CD8-positive, alpha-beta memory T cell (primary cell): ENCODE results near the gene ATOH8. TPM values are rescaled to one million over a fixed set of nuclear protein-coding genes. Genes with fewer than 3 reads are reported as not detected.

Source experiments
- CTCF ChIA-PET: fragments of 350-600 bp; sonication (Branson Sonifier 250); formaldehyde crosslinking; loops from one replicate; lab custom pipeline; 2021; ENCODE audit warnings: antibody characterized with exemption; lab: Charles Lee
- POLR2A ChIA-PET: fragments of 350-600 bp; sonication (Branson Sonifier 250); formaldehyde crosslinking; loops from one replicate; lab custom pipeline; 2021; ENCODE audit warnings: antibody characterized with exemption; lab: Charles Lee
- DNase-seq, 5 donors: peaks; one replicate each; pipeline versions ENCODE4 v3.0.0 to v3.0.0-alpha.2; 2020 to 2022; ENCODE audit warnings: mixed read lengths in 1 of 5
- H3K27ac ChIP-seq: one replicate; pipeline ENCODE4 v1.7.0; 2013; ENCODE audit warnings: low read depth, mild to moderate bottlenecking, low read length, moderate library complexity
- H3K27me3 ChIP-seq: 2 replicates; pipeline ENCODE4 v1.7.0; 2013; ENCODE audit warnings: low read length, mild to moderate bottlenecking; ENCODE audit not compliant: insufficient read depth, poor library complexity, severe bottlenecking
- H3K36me3 ChIP-seq: 2 replicates; pipeline ENCODE4 v1.7.0; 2013; ENCODE audit warnings: mild to moderate bottlenecking, low read length, moderate library complexity; ENCODE audit not compliant: insufficient read depth
- H3K4me1 ChIP-seq: 2 replicates; pipeline ENCODE4 v1.7.0; 2013; ENCODE audit warnings: mild to moderate bottlenecking, low read length, moderate library complexity; ENCODE audit not compliant: insufficient read depth
- H3K4me3 ChIP-seq: 2 replicates; pipeline ENCODE4 v1.7.0; 2013; ENCODE audit warnings: mild to moderate bottlenecking, low read length
- H3K9me3 ChIP-seq: 2 replicates; pipeline ENCODE4 v1.7.0; 2013; ENCODE audit warnings: mild to moderate bottlenecking, low read length
- H3K27ac Mint-ChIP-seq, 8 donors: one replicate each; pipeline ENCODE4 v1.8.0; 2020 to 2021; ENCODE audit warnings: mixed read lengths in 8 of 8, mild to moderate bottlenecking in 6 of 8, inconsistent platforms in 3 of 8, moderate library complexity in 3 of 8
- H3K27me3 Mint-ChIP-seq, 2 donors: one replicate each; pipeline ENCODE4 v1.8.0; 2020 to 2021; ENCODE audit warnings: mixed read lengths in 2 of 2, mild to moderate bottlenecking in 1 of 2, moderate library complexity in 1 of 2
- H3K36me3 Mint-ChIP-seq, 3 donors: one replicate each; pipeline ENCODE4 v1.8.0; 2020 to 2021; ENCODE audit warnings: mixed read lengths in 3 of 3, inconsistent platforms in 1 of 3, mild to moderate bottlenecking in 1 of 3
- H3K4me1 Mint-ChIP-seq, 3 donors: one replicate each; pipeline ENCODE4 v1.8.0; 2020 to 2021; ENCODE audit warnings: mixed read lengths in 3 of 3, inconsistent platforms in 1 of 3, mild to moderate bottlenecking in 1 of 3
- H3K4me3 Mint-ChIP-seq, 7 donors: one replicate each; pipeline ENCODE4 v1.8.0; 2020 to 2021; ENCODE audit warnings: mixed read lengths in 7 of 7, mild to moderate bottlenecking in 6 of 7, moderate library complexity in 4 of 7, inconsistent platforms in 2 of 7
- H3K9me3 Mint-ChIP-seq, 5 donors: one replicate each; pipeline ENCODE4 v1.8.0; 2020 to 2022; ENCODE audit warnings: mixed read lengths in 5 of 5, mild to moderate bottlenecking in 3 of 5, moderate library complexity in 2 of 5, inconsistent platforms in 1 of 5
- polyA plus RNA-seq: library from polyadenylated mRNA; unstranded; fragments of 300-500 nt; fragmentation: Illumina TruSeq; gene quantifications from one replicate; pipeline ENCODE4 v1.2.3, GENCODE V29; 2021
- total RNA-seq, 2 experiments: library from RNA; stranded (reverse); gene quantifications; one replicate each; pipeline ENCODE4 v1.2.3, GENCODE V29; 2021

Gene ATOH8
- total and polyA plus RNA-seq, 3 experiments from 2014 or later, result not detected

GRCh38 chr2:85790499-85791188 lies 36.9 kb downstream of the ATOH8 start:
- peaks cover 9 to 30% of the 10 kb centered on the region in 2 donors for H3K27me3 Mint-ChIP-seq
- ChIA-PET POLR2A (no interaction called here), CTCF (no interaction called here)
- no peak overlapping the region for H3K27ac Mint-ChIP-seq
- Histone ChIP-seq H3K27me3 (no peaks in the 10 kb centered on the region), H3K9me3 (no peaks in the 10 kb centered on the region), H3K27ac (no peak overlapping the region), H3K4me1 (no peaks in the 10 kb centered on the region), H3K4me3 (no peak overlapping the region), H3K36me3 (no peaks in the 10 kb centered on the region)
- peaks cover 0 to 1% (median 0%) of the 10 kb centered on the region in 3 donors for H3K36me3 Mint-ChIP-seq
- no peak overlapping the region for H3K4me3 Mint-ChIP-seq
- peaks cover 0 to 1% (median 0%) of the 10 kb centered on the region in 5 donors for H3K9me3 Mint-ChIP-seq
- DNase-seq, result no peak
- H3K4me1 Mint-ChIP-seq, result peaks cover 0 to under 1% (median 0%) of the 10 kb centered on the region in 3 donors

- POLR2A ChIA-PET, result no interaction called here
- H3K9me3 ChIP-seq, result no peaks in the 10 kb centered on the region
Measured at GRCh38 chr2:85791704-85792565, 38.1 kb downstream of the ATOH8 start.

GRCh38 chr2:85792783-85793441 lies 39.1 kb downstream of the ATOH8 start:
- H3K4me3 ChIP-seq, result no peak overlapping the region
- Mint-ChIP-seq H3K9me3 (peaks cover 0 to 1% (median 0%) of the 10 kb centered on the region in 5 donors), H3K36me3 (peaks cover 0 to 1% (median 0%) of the 10 kb centered on the region in 3 donors), H3K27me3 (peaks cover 13 to 47% of the 10 kb centered on the region in 2 donors), H3K27ac (no peak overlapping the region), H3K4me1 (no peaks in the 10 kb centered on the region), H3K4me3 (no peak overlapping the region)
- no peak for DNase-seq
- ChIA-PET POLR2A (no interaction called here), CTCF (no interaction called here)
- H3K36me3 ChIP-seq, result no peaks in the 10 kb centered on the region
- H3K4me1 ChIP-seq, result no peaks in the 10 kb centered on the region
- no peak overlapping the region for H3K27ac ChIP-seq
- no peaks in the 10 kb centered on the region for H3K27me3 ChIP-seq
- H3K9me3 ChIP-seq, result no peaks in the 10 kb centered on the region

More at GRCh38 chr2:85791704-85792565, 38.1 kb downstream of the ATOH8 start:
- Histone ChIP-seq H3K27me3 (no peaks in the 10 kb centered on the region), H3K4me1 (no peaks in the 10 kb centered on the region), H3K27ac (no peak overlapping the region), H3K36me3 (no peaks in the 10 kb centered on the region), H3K4me3 (no peak overlapping the region)
- H3K36me3 Mint-ChIP-seq, result peaks cover 0 to 1% (median 0%) of the 10 kb centered on the region in 3 donors
- peaks cover 9 to 37% of the 10 kb centered on the region in 2 donors for H3K27me3 Mint-ChIP-seq
- no peaks in the 10 kb centered on the region for H3K4me1 Mint-ChIP-seq
- CTCF ChIA-PET, result no interaction called here
- no peak for DNase-seq
- peaks cover 0 to 1% (median 0%) of the 10 kb centered on the region in 5 donors for H3K9me3 Mint-ChIP-seq
- no peak overlapping the region for H3K4me3 Mint-ChIP-seq
- peak overlapping the region in 1 of 8 donors; percentile 91 for H3K27ac Mint-ChIP-seq

- Mint-ChIP-seq H3K36me3 (peaks cover 0 to 1% (median 0%) of the 10 kb centered on the region in 3 donors), H3K4me1 (no peaks in the 10 kb centered on the region), H3K4me3 (no peak overlapping the region), H3K27me3 (peaks cover 17 to 53% of the 10 kb centered on the region in 2 donors), H3K9me3 (peaks cover 0 to 1% (median 0%) of the 10 kb centered on the region in 5 donors), H3K27ac (no peak overlapping the region)
- no peak overlapping the region for H3K27ac ChIP-seq
- ChIA-PET CTCF (no interaction called here), POLR2A (no interaction called here)
- no peaks in the 10 kb centered on the region for H3K9me3 ChIP-seq
- no peak overlapping the region for H3K4me3 ChIP-seq
- peaks cover 6% of the 10 kb centered on the region for H3K27me3 ChIP-seq
- H3K36me3 ChIP-seq, result no peaks in the 10 kb centered on the region
- no peaks in the 10 kb centered on the region for H3K4me1 ChIP-seq
- DNase-seq, result no peak
Measured at GRCh38 chr2:85793584-85793983, 39.8 kb downstream of the ATOH8 start.

- CTCF ChIA-PET, result no interaction called here
- Mint-ChIP-seq H3K9me3 (peaks cover 0 to 1% (median 0%) of the 10 kb centered on the region in 5 donors), H3K27me3 (peaks cover 21 to 58% of the 10 kb centered on the region in 2 donors), H3K4me1 (no peaks in the 10 kb centered on the region), H3K4me3 (no peak overlapping the region), H3K36me3 (peaks cover 0 to 1% (median 0%) of the 10 kb centered on the region in 3 donors), H3K27ac (no peak overlapping the region)
- DNase-seq, result no peak
- H3K36me3 ChIP-seq, result no peaks in the 10 kb centered on the region
- POLR2A ChIA-PET, result no interaction called here
- H3K9me3 ChIP-seq, result no peaks in the 10 kb centered on the region
- H3K4me3 ChIP-seq, result no peak overlapping the region
- H3K27me3 ChIP-seq, result peaks cover 11% of the 10 kb centered on the region
- H3K4me1 ChIP-seq, result no peaks in the 10 kb centered on the region
- H3K27ac ChIP-seq, result no peak overlapping the region
Measured at GRCh38 chr2:85794038-85794441, 40.2 kb downstream of the ATOH8 start.

GRCh38 chr2:85794491-85795121 lies 40.8 kb downstream of the ATOH8 start:
- CTCF ChIA-PET, result no interaction called here
- H3K4me3 Mint-ChIP-seq, result no peak overlapping the region
- Histone ChIP-seq H3K27me3 (peaks cover 11% of the 10 kb centered on the region), H3K27ac (no peak overlapping the region), H3K9me3 (no peaks in the 10 kb centered on the region), H3K36me3 (no peaks in the 10 kb centered on the region), H3K4me3 (no peak overlapping the region), H3K4me1 (no peaks in the 10 kb centered on the region)
- DNase-seq, result no peak
- no peaks in the 10 kb centered on the region for H3K4me1 Mint-ChIP-seq
- H3K36me3 Mint-ChIP-seq, result peaks cover 0 to 1% (median 0%) of the 10 kb centered on the region in 3 donors
- H3K27me3 Mint-ChIP-seq, result peaks cover 22 to 63% of the 10 kb centered on the region in 2 donors
- H3K27ac Mint-ChIP-seq, result no peak overlapping the region
- POLR2A ChIA-PET, result no interaction called here
- H3K9me3 Mint-ChIP-seq, result peaks cover 0 to 1% (median 0%) of the 10 kb centered on the region in 5 donors

- Mint-ChIP-seq H3K27ac (no peak overlapping the region), H3K27me3 (peaks cover 22 to 71% of the 10 kb centered on the region in 2 donors), H3K9me3 (peaks cover 0 to 1% (median 0%) of the 10 kb centered on the region in 5 donors), H3K4me1 (no peaks in the 10 kb centered on the region), H3K36me3 (no peaks in the 10 kb centered on the region), H3K4me3 (no peak overlapping the region)
- ChIA-PET CTCF (interaction anchor here (0.6 kb wide), 1 partner anchor 27 kb away, joined by 3 read pairs; no protein-coding TSS in a partner anchor), POLR2A (no interaction called here)
- DNase-seq, result no peak
- Histone ChIP-seq H3K4me3 (no peak overlapping the region), H3K9me3 (no peaks in the 10 kb centered on the region), H3K4me1 (no peaks in the 10 kb centered on the region), H3K36me3 (no peaks in the 10 kb centered on the region), H3K27me3 (peaks cover 11% of the 10 kb centered on the region), H3K27ac (no peak overlapping the region)
Measured at GRCh38 chr2:85795331-85796045, 41.7 kb downstream of the ATOH8 start.
